Natural killer cell treated with Interleukin-12 subunit alpha and Interleukin-12 subunit beta and Interleukin-15 and Interleukin-18, amount 100 ng/mL, for 72 hours (primary cell): ENCODE data around the gene PGM2. TPM values are rescaled to one million over a fixed set of nuclear protein-coding genes. Genes with fewer than 3 reads are reported as not detected.

ENCODE experiments used
- ATAC-seq, 2 donors: fragments of 150-1000 bp; cut with Tn5 transposase in 1 of 2; sonication (Bioruptor Pico), chemical (Tn5 transposase) in 1 of 2; 2 replicates each; pipeline ENCODE4 v1.10.0; 2021
- DNase-seq: peaks from one replicate; pipeline ENCODE4 v3.0.0; 2022; ENCODE audit warnings: low spot score
- H3K27ac Mint-ChIP-seq, 2 donors: 1 replicate in 1 of 2; 2 replicates in 1 of 2; pipeline ENCODE4 v1.8.0; 2022; ENCODE audit warnings: mixed read lengths in 2 of 2, mild to moderate bottlenecking in 1 of 2, moderate library complexity in 1 of 2
- H3K27me3 Mint-ChIP-seq, 2 donors: 1 replicate in 1 of 2; 2 replicates in 1 of 2; pipeline ENCODE4 v1.8.0; 2022; ENCODE audit warnings: mixed read lengths in 2 of 2
- H3K36me3 Mint-ChIP-seq: one replicate; pipeline ENCODE4 v1.8.0; 2022; ENCODE audit warnings: mixed read lengths
- H3K4me1 Mint-ChIP-seq, 2 donors: 1 replicate in 1 of 2; 2 replicates in 1 of 2; pipeline ENCODE4 v1.8.0; 2022; ENCODE audit warnings: low read depth in 2 of 2, mixed read lengths in 2 of 2, mild to moderate bottlenecking in 1 of 2
- H3K4me3 Mint-ChIP-seq: one replicate; pipeline ENCODE4 v1.8.0; 2022; ENCODE audit warnings: mixed read lengths
- H3K9me3 Mint-ChIP-seq: 2 replicates; pipeline ENCODE4 v1.8.0; 2022; ENCODE audit warnings: mixed read lengths
- total RNA-seq, 2 donors: library from RNA; stranded (reverse); gene quantifications; one replicate each; pipeline ENCODE4 v1.2.3, GENCODE V29; 2022

Gene PGM2
- total RNA-seq, 2 donors from 2014 or later = 50.7 to 52.2 TPM

- H3K9me3 Mint-ChIP-seq = no peaks in the 10 kb centered on the region
- no peaks in the 10 kb centered on the region for H3K27me3 Mint-ChIP-seq
- no peak for DNase-seq
- peaks cover 4% of the 10 kb centered on the region for H3K36me3 Mint-ChIP-seq
- no peak for ATAC-seq
- no peak overlapping the region for H3K27ac Mint-ChIP-seq
- no peaks in the 10 kb centered on the region for H3K4me1 Mint-ChIP-seq
- no peak overlapping the region for H3K4me3 Mint-ChIP-seq
Measured at GRCh38 chr4:37858872-37859271, 32.4 kb downstream of the PGM2 start.

GRCh38 chr4:37860266-37860665, 33.8 kb downstream of the PGM2 start:
- ATAC-seq (no peak), DNase-seq (no peak)
- H3K27me3 Mint-ChIP-seq = no peaks in the 10 kb centered on the region
- H3K4me3 Mint-ChIP-seq = no peak overlapping the region
- no peak overlapping the region for H3K27ac Mint-ChIP-seq
- peaks cover 4% of the 10 kb centered on the region for H3K36me3 Mint-ChIP-seq
- H3K4me1 Mint-ChIP-seq = peaks cover 0 to 3% of the 10 kb centered on the region in 2 donors
- no peaks in the 10 kb centered on the region for H3K9me3 Mint-ChIP-seq

- Mint-ChIP-seq H3K27me3 (no peaks in the 10 kb centered on the region), H3K9me3 (no peaks in the 10 kb centered on the region), H3K27ac (no peak overlapping the region), H3K4me3 (no peak overlapping the region), H3K4me1 (peaks cover 0 to 3% of the 10 kb centered on the region in 2 donors), H3K36me3 (peaks cover 9% of the 10 kb centered on the region)
- ATAC-seq (no peak), DNase-seq (no peak)
Measured at GRCh38 chr4:37862961-37863360, 36.5 kb downstream of the PGM2 start.

GRCh38 chr4:37864786-37865185, 38.3 kb downstream of the PGM2 start:
- Mint-ChIP-seq H3K36me3 (peaks cover 11% of the 10 kb centered on the region), H3K27ac (no peak overlapping the region), H3K9me3 (no peaks in the 10 kb centered on the region), H3K4me1 (peaks cover 0 to 3% of the 10 kb centered on the region in 2 donors), H3K4me3 (no peak overlapping the region), H3K27me3 (no peaks in the 10 kb centered on the region)
- ATAC-seq (no peak), DNase-seq (no peak)

- H3K4me3 Mint-ChIP-seq = no peak overlapping the region
- ATAC-seq (no peak), DNase-seq (no peak)
- no peak overlapping the region for H3K27ac Mint-ChIP-seq
- peaks cover 0 to 3% of the 10 kb centered on the region in 2 donors for H3K4me1 Mint-ChIP-seq
- peaks cover 11% of the 10 kb centered on the region for H3K36me3 Mint-ChIP-seq
- no peaks in the 10 kb centered on the region for H3K9me3 Mint-ChIP-seq
- H3K27me3 Mint-ChIP-seq = no peaks in the 10 kb centered on the region
Measured at GRCh38 chr4:37865450-37865849, 39.0 kb downstream of the PGM2 start.

- ATAC-seq (no peak), DNase-seq (no peak)
- Mint-ChIP-seq H3K4me1 (peaks cover 0 to 3% of the 10 kb centered on the region in 2 donors), H3K36me3 (peaks cover 11% of the 10 kb centered on the region), H3K27me3 (no peaks in the 10 kb centered on the region), H3K9me3 (no peaks in the 10 kb centered on the region), H3K27ac (no peak overlapping the region), H3K4me3 (no peak overlapping the region)
Measured at GRCh38 chr4:37867102-37867501, 40.6 kb downstream of the PGM2 start.

- Mint-ChIP-seq H3K27ac (no peak overlapping the region), H3K27me3 (no peaks in the 10 kb centered on the region), H3K4me3 (no peak overlapping the region), H3K4me1 (peaks cover 0 to 3% of the 10 kb centered on the region in 2 donors), H3K9me3 (no peaks in the 10 kb centered on the region), H3K36me3 (peaks cover 7% of the 10 kb centered on the region)
- ATAC-seq (no peak), DNase-seq (no peak)
Measured at GRCh38 chr4:37868238-37868637, 41.8 kb downstream of the PGM2 start.

GRCh38 chr4:37872310-37872988, 46.0 kb downstream of the PGM2 start:
- H3K4me3 Mint-ChIP-seq = no peak overlapping the region
- peaks cover 7% of the 10 kb centered on the region for H3K36me3 Mint-ChIP-seq
- no peaks in the 10 kb centered on the region for H3K4me1 Mint-ChIP-seq
- H3K27ac Mint-ChIP-seq = peak overlapping the region in 1 of 2 donors; percentile 27
- DNase-seq (no peak), ATAC-seq (no peak)
- no peaks in the 10 kb centered on the region for H3K27me3 Mint-ChIP-seq
- no peaks in the 10 kb centered on the region for H3K9me3 Mint-ChIP-seq

- Mint-ChIP-seq H3K36me3 (no peaks in the 10 kb centered on the region), H3K9me3 (no peaks in the 10 kb centered on the region), H3K4me1 (no peaks in the 10 kb centered on the region), H3K27me3 (no peaks in the 10 kb centered on the region), H3K27ac (no peak overlapping the region), H3K4me3 (no peak overlapping the region)
- no peak for DNase-seq
- ATAC-seq = peak in 1 of 2 donors; percentile 44
Measured at GRCh38 chr4:37873386-37873785, 46.9 kb downstream of the PGM2 start.

- H3K4me1 Mint-ChIP-seq = no peaks in the 10 kb centered on the region
- no peaks in the 10 kb centered on the region for H3K27me3 Mint-ChIP-seq
- no peaks in the 10 kb centered on the region for H3K9me3 Mint-ChIP-seq
- no peak overlapping the region for H3K27ac Mint-ChIP-seq
- H3K36me3 Mint-ChIP-seq = no peaks in the 10 kb centered on the region
- no peak for DNase-seq
- H3K4me3 Mint-ChIP-seq = no peak overlapping the region
- ATAC-seq = no peak
Measured at GRCh38 chr4:37876156-37876555, 49.7 kb downstream of the PGM2 start.

- H3K27me3 Mint-ChIP-seq = no peaks in the 10 kb centered on the region
Measured at GRCh38 chr4:37879365-37879764, 52.9 kb downstream of the PGM2 start.

GRCh38 chr4:37881811-37882210, 55.3 kb downstream of the PGM2 start:
- peaks cover 0 to 5% of the 10 kb centered on the region in 2 donors for H3K27me3 Mint-ChIP-seq
- H3K4me3 Mint-ChIP-seq = no peak overlapping the region
- H3K27ac Mint-ChIP-seq = no peak overlapping the region
- no peaks in the 10 kb centered on the region for H3K9me3 Mint-ChIP-seq
- H3K4me1 Mint-ChIP-seq = peaks cover 5 to 8% of the 10 kb centered on the region in 2 donors
- H3K36me3 Mint-ChIP-seq = no peaks in the 10 kb centered on the region
- ATAC-seq (no peak), DNase-seq (no peak)

More at GRCh38 chr4:37879365-37879764, 52.9 kb downstream of the PGM2 start:
- Mint-ChIP-seq H3K4me1 (no peaks in the 10 kb centered on the region), H3K9me3 (no peaks in the 10 kb centered on the region), H3K36me3 (no peaks in the 10 kb centered on the region), H3K4me3 (no peak overlapping the region), H3K27ac (no peak overlapping the region)
- DNase-seq (no peak), ATAC-seq (no peak)

- Mint-ChIP-seq H3K4me3 (no peak overlapping the region), H3K9me3 (no peaks in the 10 kb centered on the region), H3K27me3 (peaks cover 0 to 5% of the 10 kb centered on the region in 2 donors), H3K4me1 (peaks cover 5 to 8% of the 10 kb centered on the region in 2 donors), H3K27ac (no peak overlapping the region), H3K36me3 (no peaks in the 10 kb centered on the region)
- ATAC-seq (no peak), DNase-seq (no peak)
Measured at GRCh38 chr4:37882665-37883296, 56.3 kb downstream of the PGM2 start.

GRCh38 chr4:37884855-37885487, 58.5 kb downstream of the PGM2 start:
- H3K4me1 Mint-ChIP-seq = peaks cover 6 to 9% of the 10 kb centered on the region in 2 donors
- peaks cover 0 to 5% of the 10 kb centered on the region in 2 donors for H3K27me3 Mint-ChIP-seq
- DNase-seq (no peak), ATAC-seq (no peak)
- no peak overlapping the region for H3K4me3 Mint-ChIP-seq
- no peaks in the 10 kb centered on the region for H3K9me3 Mint-ChIP-seq
- H3K36me3 Mint-ChIP-seq = no peaks in the 10 kb centered on the region
- H3K27ac Mint-ChIP-seq = no peak overlapping the region
